Neural crest cell (in vitro differentiated cells): ENCODE results near the gene EGLN1. TPM values are rescaled to one million over a fixed set of nuclear protein-coding genes. Genes with fewer than 3 reads are reported as not detected.

ENCODE experiments used
- DNase-seq: peaks from one replicate; pipeline ENCODE4 v3.0.0; 2021; ENCODE audit warnings: low read depth, mixed read lengths, low spot score
- H3K27ac Mint-ChIP-seq: one replicate; pipeline ENCODE4 v1.8.0; 2021; ENCODE audit warnings: mild to moderate bottlenecking, mixed read lengths; ENCODE audit not compliant: unreplicated experiment
- H3K27me3 Mint-ChIP-seq: 2 replicates; pipeline ENCODE4 v1.8.0; 2021; ENCODE audit warnings: low read depth, mild to moderate bottlenecking, mixed read lengths
- H3K36me3 Mint-ChIP-seq: 2 replicates; pipeline ENCODE4 v1.8.0; 2021; ENCODE audit warnings: low read depth, mild to moderate bottlenecking, mixed read lengths
- H3K4me1 Mint-ChIP-seq: 2 replicates; pipeline ENCODE4 v1.8.0; 2021; ENCODE audit warnings: mixed read lengths
- H3K4me3 Mint-ChIP-seq: one replicate; pipeline ENCODE4 v1.8.0; 2021; ENCODE audit warnings: mild to moderate bottlenecking, mixed read lengths
- H3K9me3 Mint-ChIP-seq: 2 replicates; pipeline ENCODE4 v1.8.0; 2021; ENCODE audit warnings: mixed read lengths
- total RNA-seq: library from RNA; stranded (reverse); gene quantifications from 2 replicates; pipeline ENCODE4 v1.2.1, GENCODE V29; 2021
- TF ChIP-seq, protein P1 (sequence below): fragments of 200-600 bp; sonication (generic); conservative IDR thresholded peaks from 2 replicates; pipeline ENCODE4 v1.5.0; 2021; ENCODE audit warnings: antibody characterized with exemption, mild to moderate bottlenecking

EGLN1 gene
- total RNA-seq, 1 donor from 2014 or later: 21.6 TPM

DNA sequence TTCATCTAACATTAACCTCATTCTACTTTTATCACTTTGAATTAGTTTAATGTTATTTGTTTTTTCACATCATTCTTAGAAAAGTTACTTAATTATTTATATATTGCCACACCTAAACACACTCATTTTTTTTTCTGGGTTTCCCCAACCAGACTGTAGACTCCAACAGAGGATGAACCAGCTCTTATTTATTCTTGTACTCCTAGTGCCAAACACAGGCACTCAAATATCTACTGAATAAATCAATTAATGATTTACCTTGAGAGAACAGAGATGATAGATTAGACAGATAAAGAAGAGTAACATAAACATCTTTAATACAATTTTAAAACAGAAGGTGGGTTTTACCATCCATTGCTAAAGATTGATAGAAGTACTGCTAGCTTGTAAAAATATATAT, 35.6 kb downstream of the EGLN1 start:
- H3K4me3 Mint-ChIP-seq: no peak overlapping the region
- no peaks in the 10 kb centered on the region for H3K4me1 Mint-ChIP-seq
- H3K27me3 Mint-ChIP-seq: no peaks in the 10 kb centered on the region
- DNase-seq: no peak
- TF ChIP-seq, protein P1, sequence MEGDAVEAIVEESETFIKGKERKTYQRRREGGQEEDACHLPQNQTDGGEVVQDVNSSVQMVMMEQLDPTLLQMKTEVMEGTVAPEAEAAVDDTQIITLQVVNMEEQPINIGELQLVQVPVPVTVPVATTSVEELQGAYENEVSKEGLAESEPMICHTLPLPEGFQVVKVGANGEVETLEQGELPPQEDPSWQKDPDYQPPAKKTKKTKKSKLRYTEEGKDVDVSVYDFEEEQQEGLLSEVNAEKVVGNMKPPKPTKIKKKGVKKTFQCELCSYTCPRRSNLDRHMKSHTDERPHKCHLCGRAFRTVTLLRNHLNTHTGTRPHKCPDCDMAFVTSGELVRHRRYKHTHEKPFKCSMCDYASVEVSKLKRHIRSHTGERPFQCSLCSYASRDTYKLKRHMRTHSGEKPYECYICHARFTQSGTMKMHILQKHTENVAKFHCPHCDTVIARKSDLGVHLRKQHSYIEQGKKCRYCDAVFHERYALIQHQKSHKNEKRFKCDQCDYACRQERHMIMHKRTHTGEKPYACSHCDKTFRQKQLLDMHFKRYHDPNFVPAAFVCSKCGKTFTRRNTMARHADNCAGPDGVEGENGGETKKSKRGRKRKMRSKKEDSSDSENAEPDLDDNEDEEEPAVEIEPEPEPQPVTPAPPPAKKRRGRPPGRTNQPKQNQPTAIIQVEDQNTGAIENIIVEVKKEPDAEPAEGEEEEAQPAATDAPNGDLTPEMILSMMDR: no peak
- H3K36me3 Mint-ChIP-seq: no peaks in the 10 kb centered on the region
- H3K27ac Mint-ChIP-seq: no peak overlapping the region
- no peaks in the 10 kb centered on the region for H3K9me3 Mint-ChIP-seq

GRCh38 chr1:231385416-231385748, 36.7 kb downstream of the EGLN1 start:
- DNase-seq: no peak
- no peak overlapping the region for H3K27ac Mint-ChIP-seq
- no peaks in the 10 kb centered on the region for H3K9me3 Mint-ChIP-seq
- no peak overlapping the region for H3K4me3 Mint-ChIP-seq
- H3K4me1 Mint-ChIP-seq: no peaks in the 10 kb centered on the region
- no peaks in the 10 kb centered on the region for H3K27me3 Mint-ChIP-seq
- TF ChIP-seq, protein P1: no peak
- H3K36me3 Mint-ChIP-seq: no peaks in the 10 kb centered on the region

DNA sequence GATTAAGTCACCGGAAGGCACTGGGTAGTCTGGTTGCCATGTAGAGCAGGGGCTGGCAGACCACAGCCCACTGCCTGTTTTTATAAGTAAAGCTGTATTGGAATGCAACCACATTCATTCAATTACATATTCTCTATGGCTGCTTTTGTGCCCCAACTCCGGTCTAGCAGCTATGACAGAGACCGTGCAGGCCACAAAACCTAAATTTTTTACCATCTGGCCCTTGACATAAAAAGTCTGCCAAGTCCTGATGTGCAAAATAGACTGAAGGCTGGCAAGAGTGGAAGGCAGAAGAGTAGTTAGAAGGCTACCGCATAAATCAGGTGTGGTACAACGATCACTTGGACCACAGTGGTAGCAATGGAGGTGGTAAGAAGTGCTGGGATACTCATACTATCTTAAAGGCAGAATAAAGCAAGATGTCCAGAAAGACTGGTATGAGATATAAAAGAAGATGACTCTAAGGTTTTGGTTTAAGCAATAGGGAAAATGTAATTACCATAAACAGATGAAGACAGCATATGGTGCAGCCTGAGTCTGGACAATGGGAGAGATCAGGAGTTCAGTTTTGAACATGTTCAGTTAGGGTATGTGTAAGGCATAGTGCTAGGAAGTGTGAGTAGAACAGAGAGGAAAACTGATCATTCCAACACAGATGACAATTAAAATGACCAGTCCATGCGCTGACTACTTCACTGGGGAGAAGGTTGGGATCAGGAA, 37.2 kb downstream of the EGLN1 start:
- Mint-ChIP-seq H3K9me3 (no peaks in the 10 kb centered on the region), H3K4me3 (no peak overlapping the region), H3K27ac (no peak overlapping the region), H3K36me3 (no peaks in the 10 kb centered on the region), H3K27me3 (no peaks in the 10 kb centered on the region), H3K4me1 (peaks cover 2% of the 10 kb centered on the region)
- TF ChIP-seq, protein P1: no peak
- DNase-seq: no peak

GRCh38 chr1:231383159-231383860, 38.8 kb downstream of the EGLN1 start:
- Mint-ChIP-seq H3K27me3 (no peaks in the 10 kb centered on the region), H3K9me3 (no peaks in the 10 kb centered on the region), H3K27ac (no peak overlapping the region), H3K4me1 (peaks cover 4% of the 10 kb centered on the region), H3K4me3 (no peak overlapping the region), H3K36me3 (no peaks in the 10 kb centered on the region)
- DNase-seq: no peak
- TF ChIP-seq, protein P1: no peak

GRCh38 chr1:231382426-231382825, 39.7 kb downstream of the EGLN1 start:
- peaks cover 4% of the 10 kb centered on the region for H3K4me1 Mint-ChIP-seq
- no peak overlapping the region for H3K4me3 Mint-ChIP-seq
- no peaks in the 10 kb centered on the region for H3K36me3 Mint-ChIP-seq
- no peak overlapping the region for H3K27ac Mint-ChIP-seq
- H3K9me3 Mint-ChIP-seq: no peaks in the 10 kb centered on the region
- TF ChIP-seq, protein P1: no peak
- H3K27me3 Mint-ChIP-seq: no peaks in the 10 kb centered on the region
- DNase-seq: no peak
